A673 (cell line): ENCODE data around the gene ATAD3C.

Experiments used
- CTCF ChIP-seq: fragments of 300-800, 200-600 bp; sonication (generic); conservative IDR thresholded peaks from 2 replicates; pipeline ENCODE4 v1.5.1; 2017; ENCODE audit warnings: low read depth, mild to moderate bottlenecking, antibody characterized with exemption, low read length, moderate library complexity, mixed read lengths
- EZH2 ChIP-seq: fragments of 200-600 bp; sonication (generic); IDR thresholded peaks from 2 replicates; pipeline ENCODE4 v1.6.1; 2017; ENCODE audit warnings: borderline replicate concordance, low read depth, mild to moderate bottlenecking, mixed read lengths, antibody characterized with exemption, low read length; ENCODE audit not compliant: poor library complexity, severe bottlenecking

- TF ChIP-seq EZH2: no peak
- TF ChIP-seq CTCF: no peak
Measured at GRCh38 chr1:1491601-1492000, 42.1 kb downstream of the ATAD3C start.
